ENCODE measurements around the gene DENND2A. TPM values are rescaled to one million over a fixed set of nuclear protein-coding genes. Genes with fewer than 3 reads are reported as not detected.

DENND2A gene
- total and polyA plus RNA-seq, 2 of the 4 experiments (the other 2 are of a cell fraction): 7.5 to 10.3 TPM

- no peak overlapping the region for H2AFZ ChIP-seq (replicated peaks; ENCODE audit: low read length, poor library complexity)
- H2BK15ac ChIP-seq (ENCODE audit: low read depth, low read length): no peak overlapping the region
- H2BK5ac ChIP-seq (ENCODE audit: low read depth, low read length, poor library complexity, severe bottlenecking): no peak overlapping the region
- no peak overlapping the region for H4K8ac ChIP-seq (ENCODE audit: low read depth in 2 of 2, low read length in 2 of 2)
- H4K5ac ChIP-seq (ENCODE audit: low read depth, low read length): no peak overlapping the region
- H3K79me1 ChIP-seq (ENCODE audit: low read depth in 1 of 2, low read length in 2 of 2): peaks cover 0 to 25% of the 10 kb centered on the region in 2 experiments; a peak in 2 of 4 replicates
- H3K27ac ChIP-seq (ENCODE audit: insufficient read depth, low read length): no peak overlapping the region
- no peak overlapping the region for H3K14ac ChIP-seq (replicated peaks; ENCODE audit: low read depth, low read length)
- no peak for DNase-seq
- TF ChIP-seq RFX5 (IDR thresholded peaks at IDR 0.05; ENCODE audit: low read depth, low read length): no peak
- TF ChIP-seq CEBPB (IDR thresholded peaks at IDR 0.05; ENCODE audit: low read depth, low read length): no peak
- no peak for TF ChIP-seq MAFK (IDR thresholded peaks at IDR 0.05; ENCODE audit: low read depth, low read length)
- TF ChIP-seq POLR2A (IDR thresholded peaks at IDR 0.05; ENCODE audit: low read depth, low read length): no peak
- TF ChIP-seq RCOR1 (IDR thresholded peaks at IDR 0.05; ENCODE audit: insufficient replicate concordance, low read length): no peak
- TF ChIP-seq RAD21 (IDR thresholded peaks at IDR 0.05; ENCODE audit: low read length): no peak
- no peak for TF ChIP-seq SMC3 (IDR thresholded peaks at IDR 0.05; ENCODE audit: low read depth, low read length)
- no peak for TF ChIP-seq NFE2L2 (IDR thresholded peaks at IDR 0.05; ENCODE audit: low read depth, low read length)
- TF ChIP-seq USF2 (IDR thresholded peaks at IDR 0.05; ENCODE audit: low read depth, low read length): no peak
- no peak for TF ChIP-seq CTCF (conservative IDR thresholded peaks at IDR 0.05; ENCODE audit: low read depth, low read length)
- TF ChIP-seq MAZ (IDR thresholded peaks at IDR 0.05; ENCODE audit: borderline replicate concordance, low read depth, low read length): no peak
- TF ChIP-seq BHLHE40 (IDR thresholded peaks at IDR 0.05; ENCODE audit: low read depth, low read length): no peak
- TF ChIP-seq ELK1 (IDR thresholded peaks at IDR 0.05; ENCODE audit: borderline replicate concordance, low read depth, low read length): no peak
- ChIA-PET CTCF (no interaction called here), POLR2A (ENCODE audit: unreplicated experiment) (no interaction called here)
- H3K23ac ChIP-seq (ENCODE audit: low read depth, low read length): no peak overlapping the region
- H2BK120ac ChIP-seq (ENCODE audit: low read depth, low read length): no peak overlapping the region
- H3K9ac ChIP-seq (ENCODE audit: low read depth, low read length): no peak overlapping the region
- H3K9me3 ChIP-seq (ENCODE audit: control insufficient read depth, insufficient read depth, low read length): no peaks in the 10 kb centered on the region
- peaks cover 35% of the 10 kb centered on the region for H3K36me3 ChIP-seq (ENCODE audit: control insufficient read depth, insufficient read depth, low read length)
- no peak overlapping the region for H2AK9ac ChIP-seq (replicated peaks; ENCODE audit: low read depth, low read length, poor library complexity)
- no peaks in the 10 kb centered on the region for H3K4me1 ChIP-seq (ENCODE audit: control insufficient read depth, insufficient read depth, low read length)
- H3K4me2 ChIP-seq (ENCODE audit: low read depth, low read length): no peak overlapping the region
- no peak overlapping the region for H3K56ac ChIP-seq (ENCODE audit: extremely low read depth, insufficient read depth, low read length)
- H3K18ac ChIP-seq (ENCODE audit: low read depth, low read length): no peak overlapping the region
- H2BK20ac ChIP-seq (ENCODE audit: low read depth, low read length): no peak overlapping the region
- peaks cover 8% of the 10 kb centered on the region; the same call in 1 of the 2 replicates for H3K9me1 ChIP-seq (ENCODE audit: insufficient read depth, low read length)
- BruUV-seq (replicated peaks): no TSS peak
- ATAC-seq (ENCODE audit: low read depth): no peak
- no peak overlapping the region for H4K91ac ChIP-seq (ENCODE audit: insufficient read depth, low read depth, low read length)
- H3K4me3 ChIP-seq (ENCODE audit: insufficient read depth, low read depth, low read length): no peak overlapping the region
- no peaks in the 10 kb centered on the region for H3K27me3 ChIP-seq (ENCODE audit: control insufficient read depth, insufficient read depth, low read length)
- dilution Hi-C loops (cut with HindIII; ENCODE audit: low sequenced_read_pairs, unreplicated experiment): no loop called here
- no CpG with 5 or more reads among the region's 3 CpGs for WGBS, 2 experiments (ENCODE audit: extremely low coverage in 2 of 2, insufficient read length in 1 of 2)
- intact Hi-C loops (cut with micrococcal nuclease): no loop called here
- no peak overlapping the region for H2AK5ac ChIP-seq (ENCODE audit: low read depth, low read length)
- no peaks in the 10 kb centered on the region for H4K20me1 ChIP-seq (ENCODE audit: insufficient read depth, low read length)
- no peak overlapping the region for H3K4ac ChIP-seq (ENCODE audit: low read depth, low read length)
- in situ Hi-C loops (cut with MboI; ENCODE audit: low sequenced_read_pairs): no loop called here
Observed at GRCh38 chr7:140586516-140586915, 54.1 kb downstream of the DENND2A start.

All from IMR-90 (cell line).